Astrocyte of the spinal cord (primary cell): ENCODE data around the gene FHIT.

Experiments
- DNase-seq: peaks from one replicate; pipeline ENCODE4 v3.0.0; 2011; ENCODE audit warnings: low read depth, low spot score
- H3K4me3 ChIP-seq: 2 replicates; pipeline ENCODE4 v1.5.1; 2011; ENCODE audit warnings: low read depth, mild to moderate bottlenecking, low read length, moderate library complexity
- in situ Hi-C: cut with HindIII; loops from 2 replicates; pipeline ENCODE4 v1.10.0; 2017; ENCODE audit warnings: low sequenced_read_pairs
- TF ChIP-seq, protein P1 (sequence below): IDR thresholded peaks from 2 replicates; pipeline ENCODE4 v1.5.1; 2012; ENCODE audit warnings: low read depth, mild to moderate bottlenecking, low read length, inconsistent platforms

FHIT gene

DNA sequence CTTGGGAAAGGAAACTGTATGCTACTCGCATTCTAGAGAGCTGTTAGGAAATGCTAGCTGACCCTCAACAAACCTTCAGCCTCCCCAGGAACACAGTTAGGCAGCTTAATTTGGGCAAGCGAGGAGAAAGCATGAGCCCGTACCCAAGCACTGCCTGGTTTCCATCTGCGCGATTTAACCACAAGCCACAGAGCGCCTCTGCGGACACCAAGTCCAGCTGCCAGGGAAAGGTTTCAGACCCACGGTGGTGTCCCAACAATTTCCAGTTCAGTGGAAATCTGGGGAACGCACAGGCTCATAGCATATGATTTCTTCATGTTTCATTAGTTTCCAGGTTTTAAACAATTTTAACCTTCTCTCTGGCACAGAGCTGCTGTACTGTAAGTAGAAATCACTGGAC, 617.6 kb downstream of the FHIT start:
- DNase-seq: no peak
- TF ChIP-seq, protein P1, sequence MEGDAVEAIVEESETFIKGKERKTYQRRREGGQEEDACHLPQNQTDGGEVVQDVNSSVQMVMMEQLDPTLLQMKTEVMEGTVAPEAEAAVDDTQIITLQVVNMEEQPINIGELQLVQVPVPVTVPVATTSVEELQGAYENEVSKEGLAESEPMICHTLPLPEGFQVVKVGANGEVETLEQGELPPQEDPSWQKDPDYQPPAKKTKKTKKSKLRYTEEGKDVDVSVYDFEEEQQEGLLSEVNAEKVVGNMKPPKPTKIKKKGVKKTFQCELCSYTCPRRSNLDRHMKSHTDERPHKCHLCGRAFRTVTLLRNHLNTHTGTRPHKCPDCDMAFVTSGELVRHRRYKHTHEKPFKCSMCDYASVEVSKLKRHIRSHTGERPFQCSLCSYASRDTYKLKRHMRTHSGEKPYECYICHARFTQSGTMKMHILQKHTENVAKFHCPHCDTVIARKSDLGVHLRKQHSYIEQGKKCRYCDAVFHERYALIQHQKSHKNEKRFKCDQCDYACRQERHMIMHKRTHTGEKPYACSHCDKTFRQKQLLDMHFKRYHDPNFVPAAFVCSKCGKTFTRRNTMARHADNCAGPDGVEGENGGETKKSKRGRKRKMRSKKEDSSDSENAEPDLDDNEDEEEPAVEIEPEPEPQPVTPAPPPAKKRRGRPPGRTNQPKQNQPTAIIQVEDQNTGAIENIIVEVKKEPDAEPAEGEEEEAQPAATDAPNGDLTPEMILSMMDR: no peak
- in situ Hi-C loops: no loop called here
- no peak overlapping the region for H3K4me3 ChIP-seq

DNA sequence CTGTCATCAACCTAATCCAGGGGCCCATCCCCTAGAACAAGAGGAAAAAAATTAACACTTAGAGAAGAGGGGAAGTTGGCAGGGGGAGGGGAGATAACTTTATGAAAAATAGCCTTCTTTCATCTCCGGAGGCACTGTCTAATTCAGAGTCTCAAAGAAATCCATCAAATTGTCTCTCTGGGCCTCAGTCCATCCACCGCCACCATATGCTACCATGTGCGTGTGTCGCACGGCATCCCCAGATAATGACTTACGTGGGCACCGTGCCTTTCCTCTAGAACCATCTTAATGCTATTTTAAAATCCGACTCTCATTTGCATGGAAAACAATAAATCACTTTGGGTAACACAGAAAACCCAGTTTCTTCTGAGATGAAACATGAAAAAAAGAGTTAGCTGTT, 619.7 kb downstream of the FHIT start:
- in situ Hi-C loops: no loop called here
- H3K4me3 ChIP-seq: no peak overlapping the region
- DNase-seq: no peak
- TF ChIP-seq, protein P1: no peak

- TF ChIP-seq, protein P1: no peak
- H3K4me3 ChIP-seq: no peak overlapping the region
- DNase-seq: no peak
- in situ Hi-C loops: no loop called here
These were observed 620.3 kb downstream of the FHIT start for GRCh38 chr3:60630953-60631352.

GRCh38 chr3:60629816-60630215, 621.4 kb downstream of the FHIT start:
- no peak for DNase-seq
- TF ChIP-seq, protein P1: no peak
- in situ Hi-C loops: no loop called here
- no peak overlapping the region for H3K4me3 ChIP-seq

DNA sequence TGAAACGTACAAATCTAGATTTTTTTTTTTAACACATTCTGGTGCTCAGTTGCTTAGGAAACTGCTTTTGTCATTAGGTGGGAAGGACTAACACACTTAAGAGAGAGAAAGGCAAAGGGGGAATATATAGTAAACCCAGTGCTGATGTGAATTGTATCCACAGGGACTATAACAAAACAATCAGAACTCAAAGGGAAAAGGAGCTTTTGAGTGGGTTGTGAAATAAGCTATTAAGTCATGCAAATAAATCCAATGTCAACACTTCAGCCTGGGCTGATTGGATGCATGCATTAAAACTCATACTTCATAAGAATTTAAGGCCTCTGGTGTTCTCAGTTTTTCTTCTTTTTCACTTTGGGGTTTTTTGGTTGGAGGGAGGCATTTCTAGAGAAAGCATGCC, 628.9 kb downstream of the FHIT start:
- in situ Hi-C loops: no loop called here
- no peak overlapping the region for H3K4me3 ChIP-seq
- TF ChIP-seq, protein P1: no peak
- no peak for DNase-seq

- H3K4me3 ChIP-seq: no peak overlapping the region
- TF ChIP-seq, protein P1: no peak
- in situ Hi-C loops: no loop called here
- no peak for DNase-seq
These were observed 634.1 kb downstream of the FHIT start for GRCh38 chr3:60617188-60617587.

- DNase-seq: no peak
- in situ Hi-C loops: no loop called here
- TF ChIP-seq, protein P1: no peak
- no peak overlapping the region for H3K4me3 ChIP-seq
These were observed 637.4 kb downstream of the FHIT start for GRCh38 chr3:60613769-60614303.
